WTC11 (cell line): ENCODE data around the gene BABAM2.

Source experiments
- CTCF ChIP-seq: fragments of 200-600 bp; IDR thresholded peaks from 2 replicates; pipeline ENCODE4 v1.8.0; 2022; ENCODE audit warnings: antibody characterized with exemption
- ELF4 ChIP-seq: sonication (generic); formaldehyde crosslinking; IDR thresholded peaks from 2 replicates; pipeline ENCODE4 v1.8.1; 2022; ENCODE audit warnings: low read depth, mild to moderate bottlenecking, moderate library complexity, missing genetic modification reagents
- JUN ChIP-seq: sonication (generic); formaldehyde crosslinking; IDR thresholded peaks from 2 replicates; pipeline ENCODE4 v1.8.0; 2023; ENCODE audit warnings: mild to moderate bottlenecking, missing genetic modification reagents
- SMAD4 ChIP-seq: sonication (generic); formaldehyde crosslinking; IDR thresholded peaks from 2 replicates; pipeline ENCODE4 v1.8.0; 2022; ENCODE audit warnings: mild to moderate bottlenecking, missing genetic modification reagents
- TCF7 ChIP-seq: sonication (generic); formaldehyde crosslinking; IDR thresholded peaks from 2 replicates; pipeline ENCODE4 v1.8.0; 2022; ENCODE audit warnings: mild to moderate bottlenecking, low read depth, missing genetic modification reagents, moderate library complexity
- USF1 ChIP-seq: sonication (generic); formaldehyde crosslinking; IDR thresholded peaks from 2 replicates; pipeline ENCODE4 v1.8.0; 2022; ENCODE audit warnings: mild to moderate bottlenecking, missing genetic modification reagents
- TF ChIP-seq, protein P1 (sequence below): sonication (generic); formaldehyde crosslinking; IDR thresholded peaks from 2 replicates; pipeline ENCODE4 v1.8.0; 2022; ENCODE audit warnings: mild to moderate bottlenecking, missing genetic modification reagents
- TF ChIP-seq, protein P2 (sequence below): sonication (generic); formaldehyde crosslinking; IDR thresholded peaks from 2 replicates; pipeline ENCODE4 v1.8.1; 2022; ENCODE audit warnings: low read depth, missing genetic modification reagents, borderline replicate concordance

- TF ChIP-seq CTCF (no peak), USF1 (CRISPR knock-in tag) (no peak), TCF7 (CRISPR knock-in tag) (no peak), JUN (CRISPR knock-in tag) (no peak), ELF4 (CRISPR knock-in tag) (no peak), SMAD4 (CRISPR knock-in tag) (no peak)
- TF ChIP-seq, protein P1, sequence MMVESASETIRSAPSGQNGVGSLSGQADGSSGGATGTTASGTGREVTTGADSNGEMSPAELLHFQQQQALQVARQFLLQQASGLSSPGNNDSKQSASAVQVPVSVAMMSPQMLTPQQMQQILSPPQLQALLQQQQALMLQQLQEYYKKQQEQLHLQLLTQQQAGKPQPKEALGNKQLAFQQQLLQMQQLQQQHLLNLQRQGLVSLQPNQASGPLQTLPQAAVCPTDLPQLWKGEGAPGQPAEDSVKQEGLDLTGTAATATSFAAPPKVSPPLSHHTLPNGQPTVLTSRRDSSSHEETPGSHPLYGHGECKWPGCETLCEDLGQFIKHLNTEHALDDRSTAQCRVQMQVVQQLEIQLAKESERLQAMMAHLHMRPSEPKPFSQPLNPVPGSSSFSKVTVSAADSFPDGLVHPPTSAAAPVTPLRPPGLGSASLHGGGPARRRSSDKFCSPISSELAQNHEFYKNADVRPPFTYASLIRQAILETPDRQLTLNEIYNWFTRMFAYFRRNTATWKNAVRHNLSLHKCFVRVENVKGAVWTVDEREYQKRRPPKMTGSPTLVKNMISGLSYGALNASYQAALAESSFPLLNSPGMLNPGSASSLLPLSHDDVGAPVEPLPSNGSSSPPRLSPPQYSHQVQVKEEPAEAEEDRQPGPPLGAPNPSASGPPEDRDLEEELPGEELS (CRISPR knock-in tag), result no peak
- TF ChIP-seq, protein P2, sequence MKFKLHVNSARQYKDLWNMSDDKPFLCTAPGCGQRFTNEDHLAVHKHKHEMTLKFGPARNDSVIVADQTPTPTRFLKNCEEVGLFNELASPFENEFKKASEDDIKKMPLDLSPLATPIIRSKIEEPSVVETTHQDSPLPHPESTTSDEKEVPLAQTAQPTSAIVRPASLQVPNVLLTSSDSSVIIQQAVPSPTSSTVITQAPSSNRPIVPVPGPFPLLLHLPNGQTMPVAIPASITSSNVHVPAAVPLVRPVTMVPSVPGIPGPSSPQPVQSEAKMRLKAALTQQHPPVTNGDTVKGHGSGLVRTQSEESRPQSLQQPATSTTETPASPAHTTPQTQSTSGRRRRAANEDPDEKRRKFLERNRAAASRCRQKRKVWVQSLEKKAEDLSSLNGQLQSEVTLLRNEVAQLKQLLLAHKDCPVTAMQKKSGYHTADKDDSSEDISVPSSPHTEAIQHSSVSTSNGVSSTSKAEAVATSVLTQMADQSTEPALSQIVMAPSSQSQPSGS (CRISPR knock-in tag), result no peak
Observed at GRCh38 chr2:28155086-28155485, 264.6 kb downstream of the BABAM2 start.
